ENCODE data around the gene NHS. TPM values are rescaled to one million over a fixed set of nuclear protein-coding genes. Genes with fewer than 3 reads are reported as not detected.

Gene NHS
- total RNA-seq, 2 donors from 2014 or later, result 1.2 to 2.7 TPM

GRCh38 chrX:17669458-17669857 is 294.5 kb downstream of the NHS start:
- no peaks in the 10 kb centered on the region for H3K36me3 Mint-ChIP-seq
- H3K9me3 Mint-ChIP-seq, result peaks cover 0 to 5% of the 10 kb centered on the region in 2 donors
- no peak for ATAC-seq
- no peak for DNase-seq (ENCODE audit: low spot score in 2 of 2)
- H3K27ac Mint-ChIP-seq, result no peak overlapping the region

GRCh38 chrX:17669891-17670290 is 294.9 kb downstream of the NHS start:
- Mint-ChIP-seq H3K27ac (no peak overlapping the region), H3K36me3 (no peaks in the 10 kb centered on the region), H3K9me3 (peaks cover 0 to 5% of the 10 kb centered on the region in 2 donors)
- DNase-seq (ENCODE audit: low spot score in 2 of 2) (no peak), ATAC-seq (no peak)

- peaks cover 0 to 5% of the 10 kb centered on the region in 2 donors for H3K9me3 Mint-ChIP-seq
- no peak for DNase-seq (ENCODE audit: low spot score in 2 of 2)
- H3K36me3 Mint-ChIP-seq, result no peaks in the 10 kb centered on the region
- H3K27ac Mint-ChIP-seq, result no peak overlapping the region
- no peak for ATAC-seq
Observed at GRCh38 chrX:17670874-17671273, 295.9 kb downstream of the NHS start.

- H3K36me3 Mint-ChIP-seq, result no peaks in the 10 kb centered on the region
- H3K9me3 Mint-ChIP-seq, result peaks cover 0 to 5% of the 10 kb centered on the region in 2 donors
- ATAC-seq (no peak), DNase-seq (ENCODE audit: low spot score in 2 of 2) (no peak)
- peak overlapping the region in 1 of 2 donors; percentile 43 for H3K27ac Mint-ChIP-seq
Observed at GRCh38 chrX:17674601-17675000, 299.6 kb downstream of the NHS start.

DNA sequence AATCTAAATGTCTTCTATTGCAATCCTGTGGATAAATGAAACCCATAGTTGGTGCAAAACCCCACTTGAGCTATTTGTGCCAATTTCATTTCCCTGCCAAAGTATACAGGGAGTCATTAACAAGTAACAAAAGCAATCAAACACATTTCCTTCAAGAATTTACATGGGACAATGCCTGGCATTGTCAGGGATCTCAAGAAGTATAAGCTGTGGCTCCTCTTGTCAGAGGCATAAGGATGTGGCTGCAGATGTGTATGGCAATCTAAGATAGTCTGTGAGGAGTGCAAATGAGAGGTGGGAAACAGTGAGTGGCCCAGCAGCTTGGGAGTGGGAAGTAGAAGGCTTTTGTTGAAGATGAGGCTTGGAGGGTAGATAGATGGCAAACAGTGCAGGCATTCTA is 304.3 kb downstream of the NHS start:
- Mint-ChIP-seq H3K27ac (no peak overlapping the region), H3K36me3 (no peaks in the 10 kb centered on the region), H3K9me3 (no peaks in the 10 kb centered on the region)
- DNase-seq (ENCODE audit: low spot score in 2 of 2) (no peak), ATAC-seq (no peak)

DNA sequence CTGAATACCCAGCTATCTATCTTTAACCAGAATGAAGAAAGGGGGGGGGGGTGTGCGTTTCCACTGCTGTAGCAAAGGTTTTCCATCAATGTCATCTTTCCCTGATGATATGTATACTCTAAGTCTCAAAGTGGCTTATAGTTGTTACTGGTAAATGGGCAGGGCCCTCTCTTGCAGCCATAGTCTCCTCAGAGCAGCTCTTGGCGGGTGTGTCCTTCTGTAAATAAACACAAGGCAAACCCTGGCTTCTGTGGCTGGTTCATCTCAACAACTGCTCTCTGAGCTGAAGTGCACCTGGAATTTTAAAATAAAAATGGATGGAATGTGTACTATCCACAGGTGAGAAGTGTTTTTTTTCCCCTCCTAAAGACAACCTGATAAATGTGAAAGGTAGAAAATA is 304.8 kb downstream of the NHS start:
- no peaks in the 10 kb centered on the region for H3K9me3 Mint-ChIP-seq
- H3K27ac Mint-ChIP-seq, result no peak overlapping the region
- no peaks in the 10 kb centered on the region for H3K36me3 Mint-ChIP-seq
- ATAC-seq (no peak), DNase-seq (ENCODE audit: low spot score in 2 of 2) (no peak)

- DNase-seq (ENCODE audit: low spot score in 2 of 2) (no peak), ATAC-seq (no peak)
- H3K9me3 Mint-ChIP-seq, result no peaks in the 10 kb centered on the region
- H3K36me3 Mint-ChIP-seq, result no peaks in the 10 kb centered on the region
- H3K27ac Mint-ChIP-seq, result peak overlapping the region in 1 of 2 donors; percentile 59
Observed at GRCh38 chrX:17680732-17681413, 305.9 kb downstream of the NHS start.

GRCh38 chrX:17682259-17682658 is 307.3 kb downstream of the NHS start:
- Mint-ChIP-seq H3K9me3 (no peaks in the 10 kb centered on the region), H3K27ac (peak overlapping the region in 1 of 2 donors; percentile 59), H3K36me3 (no peaks in the 10 kb centered on the region)
- ATAC-seq, result peak; percentile 36 to 50
- DNase-seq (ENCODE audit: low spot score in 2 of 2), result no peak

GRCh38 chrX:17685026-17685425 is 310.0 kb downstream of the NHS start:
- H3K9me3 Mint-ChIP-seq, result no peaks in the 10 kb centered on the region
- DNase-seq (ENCODE audit: low spot score in 2 of 2) (no peak), ATAC-seq (no peak)
- no peak overlapping the region for H3K27ac Mint-ChIP-seq
- H3K36me3 Mint-ChIP-seq, result no peaks in the 10 kb centered on the region

- no peaks in the 10 kb centered on the region for H3K9me3 Mint-ChIP-seq
- DNase-seq (ENCODE audit: low spot score in 2 of 2), result no peak
- H3K36me3 Mint-ChIP-seq, result no peaks in the 10 kb centered on the region
- H3K27ac Mint-ChIP-seq, result no peak overlapping the region
- ATAC-seq, result no peak
Observed at GRCh38 chrX:17687648-17688047, 312.6 kb downstream of the NHS start.

DNA sequence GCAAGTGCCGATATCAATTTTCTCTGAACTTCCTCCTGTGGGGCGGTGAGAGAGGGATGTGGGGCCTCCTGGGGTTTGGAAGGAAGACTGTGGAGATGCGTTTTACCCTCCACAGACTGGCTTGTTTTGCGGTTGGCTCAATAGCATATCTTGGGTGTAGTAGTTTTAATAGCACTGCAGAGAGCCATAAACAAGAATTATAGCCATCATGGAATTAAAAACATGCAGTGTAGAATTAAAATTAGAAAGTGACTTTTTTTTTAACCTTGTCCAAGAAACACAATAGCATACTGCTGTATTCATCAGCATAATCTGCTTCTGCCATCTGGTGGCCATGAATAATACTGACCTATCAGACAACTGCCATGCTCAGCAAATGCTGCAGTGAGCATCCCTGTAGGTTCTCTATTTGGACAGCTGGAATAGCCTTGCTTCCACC is 315.0 kb downstream of the NHS start:
- H3K27ac Mint-ChIP-seq, result no peak overlapping the region
- ATAC-seq (peak in 1 of 2 donors; percentile 65), DNase-seq (ENCODE audit: low spot score in 2 of 2) (peak in 1 of 2 donors; percentile 27)
- no peaks in the 10 kb centered on the region for H3K9me3 Mint-ChIP-seq
- no peaks in the 10 kb centered on the region for H3K36me3 Mint-ChIP-seq

GRCh38 chrX:17692709-17693346 is 317.8 kb downstream of the NHS start:
- ATAC-seq (peak; percentile 53 to 75), DNase-seq (ENCODE audit: low spot score in 2 of 2) (no peak)
- no peak overlapping the region for H3K27ac Mint-ChIP-seq
- H3K9me3 Mint-ChIP-seq, result no peaks in the 10 kb centered on the region
- no peaks in the 10 kb centered on the region for H3K36me3 Mint-ChIP-seq

GRCh38 chrX:17697191-17697590 is 322.2 kb downstream of the NHS start:
- ATAC-seq, result no peak
- Mint-ChIP-seq H3K9me3 (no peaks in the 10 kb centered on the region), H3K27ac (no peak overlapping the region), H3K36me3 (no peaks in the 10 kb centered on the region)
- DNase-seq (ENCODE audit: low spot score in 2 of 2), result no peak

- H3K9me3 Mint-ChIP-seq, result no peaks in the 10 kb centered on the region
- DNase-seq (ENCODE audit: low spot score in 2 of 2) (no peak), ATAC-seq (no peak)
- H3K27ac Mint-ChIP-seq, result no peak overlapping the region
- no peaks in the 10 kb centered on the region for H3K36me3 Mint-ChIP-seq
Observed at GRCh38 chrX:17700976-17701375, 326.0 kb downstream of the NHS start.

DNA sequence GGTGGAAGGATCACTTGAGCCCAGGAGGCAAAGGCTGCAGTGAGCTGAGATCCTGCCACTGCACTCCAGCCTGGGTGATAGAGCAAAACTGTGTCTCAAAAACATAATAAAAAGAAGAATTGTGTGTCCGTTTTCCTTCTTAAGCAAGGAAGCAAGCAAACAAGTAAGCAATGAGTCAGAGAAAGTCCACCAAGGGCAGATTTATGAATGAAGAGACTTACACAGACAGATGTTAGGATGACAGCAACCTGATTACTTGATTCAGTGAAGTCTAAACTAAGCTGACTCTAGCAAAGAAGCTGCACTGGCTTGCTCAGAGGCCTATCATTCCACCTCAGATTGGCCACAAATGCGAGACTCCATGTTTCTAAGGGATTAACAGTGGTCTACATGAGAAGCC is 328.2 kb downstream of the NHS start:
- Mint-ChIP-seq H3K36me3 (no peaks in the 10 kb centered on the region), H3K27ac (no peak overlapping the region), H3K9me3 (no peaks in the 10 kb centered on the region)
- no peak for ATAC-seq
- DNase-seq (ENCODE audit: low spot score in 2 of 2), result no peak

GRCh38 chrX:17705211-17705610 is 330.2 kb downstream of the NHS start:
- H3K9me3 Mint-ChIP-seq, result no peaks in the 10 kb centered on the region
- no peak overlapping the region for H3K27ac Mint-ChIP-seq
- H3K36me3 Mint-ChIP-seq, result no peaks in the 10 kb centered on the region
- DNase-seq (ENCODE audit: low spot score in 2 of 2), result no peak
- ATAC-seq, result no peak

- no peak for DNase-seq (ENCODE audit: low spot score in 2 of 2)
- no peak overlapping the region for H3K27ac Mint-ChIP-seq
- ATAC-seq, result no peak
- no peaks in the 10 kb centered on the region for H3K9me3 Mint-ChIP-seq
- no peaks in the 10 kb centered on the region for H3K36me3 Mint-ChIP-seq
Observed at GRCh38 chrX:17706676-17707075, 331.7 kb downstream of the NHS start.

DNA sequence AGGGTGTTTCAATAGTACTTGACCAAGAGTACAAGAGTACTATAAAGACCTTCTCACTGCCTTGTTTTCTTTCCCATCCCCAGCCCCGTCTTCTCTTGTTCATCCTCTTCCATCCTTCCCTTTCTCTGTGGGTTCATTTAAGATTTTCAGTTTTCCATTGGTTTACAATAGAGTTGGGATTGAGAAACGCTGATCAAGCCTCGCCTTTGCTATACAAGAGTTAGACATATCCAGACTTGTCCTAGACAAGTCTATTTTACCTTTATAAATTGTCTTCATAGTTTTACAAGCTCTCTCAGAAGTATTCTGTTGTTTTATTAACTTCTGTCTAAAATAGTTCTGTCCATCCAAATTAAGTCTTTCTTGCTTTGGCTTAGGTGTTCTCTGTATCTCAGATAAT is 332.7 kb downstream of the NHS start:
- H3K27ac Mint-ChIP-seq, result peak overlapping the region in 1 of 2 donors; percentile 16
- no peaks in the 10 kb centered on the region for H3K36me3 Mint-ChIP-seq
- ATAC-seq, result no peak
- DNase-seq (ENCODE audit: low spot score in 2 of 2), result no peak
- H3K9me3 Mint-ChIP-seq, result no peaks in the 10 kb centered on the region

All from activated naive CD4-positive, alpha-beta T cell treated with anti-CD3 and anti-CD28 coated beads, Interleukin-2, amount 50 U/mL, for 72 hours (primary cell).